Stimulated activated CD4-positive, alpha-beta T cell treated with anti-CD3 and anti-CD28 coated beads, Interleukin-4, amount 100 ng/mL, for 24 hours (primary cell): ENCODE measurements around the gene ID4.

Source experiments
- DNase-seq: peaks from one replicate; pipeline ENCODE4 v3.0.0-alpha.2; 2020

The ID4 gene

GRCh38 chr6:19864285-19864684 lies 27.1 kb downstream of the ID4 start:
- DNase-seq = no peak

DNA sequence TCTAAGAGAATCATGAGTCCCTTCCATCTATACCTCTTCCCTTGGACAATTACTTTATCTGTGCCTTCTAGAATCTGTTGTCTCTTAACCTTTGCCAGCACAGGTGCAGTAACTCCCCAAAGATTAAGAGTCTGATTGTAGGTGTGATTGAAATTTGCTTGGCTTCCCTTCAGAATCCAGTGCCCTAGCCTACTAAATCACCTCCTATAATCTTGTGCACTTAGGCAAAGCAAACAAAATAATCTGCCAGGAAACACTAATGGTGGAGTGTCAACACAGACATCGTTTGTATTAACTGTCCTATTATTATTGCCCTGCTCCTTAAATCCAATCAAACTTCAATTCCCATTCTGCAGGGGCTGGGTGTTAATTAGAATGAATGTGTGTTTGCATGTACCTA lies 28.0 kb downstream of the ID4 start:
- no peak for DNase-seq

- no peak for DNase-seq
Measured at GRCh38 chr6:19866173-19866984, 29.2 kb downstream of the ID4 start.

GRCh38 chr6:19866985-19867627 lies 29.9 kb downstream of the ID4 start:
- no peak for DNase-seq

- DNase-seq = no peak
Measured at GRCh38 chr6:19869464-19869863, 32.3 kb downstream of the ID4 start.

DNA sequence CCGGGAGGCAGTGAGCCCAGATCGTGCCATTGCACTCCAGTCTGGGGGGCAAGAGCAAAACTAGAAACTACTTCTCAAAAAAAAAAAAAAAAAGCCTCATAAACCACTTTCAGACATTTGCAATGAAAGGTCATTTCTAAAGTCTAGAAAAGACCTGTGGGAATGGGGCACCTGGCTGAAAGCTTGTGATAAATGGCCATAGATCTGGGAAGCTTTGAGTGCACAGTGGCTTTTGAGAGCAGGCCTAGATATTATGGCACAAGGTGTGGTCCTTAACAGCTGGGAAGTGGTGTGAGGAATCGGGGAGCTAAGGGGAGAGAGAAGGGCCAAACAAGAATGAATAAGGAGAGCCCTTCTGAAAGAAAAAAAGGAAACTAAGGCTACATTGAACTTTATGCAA lies 33.2 kb downstream of the ID4 start:
- no peak for DNase-seq

GRCh38 chr6:19873031-19873430 lies 35.9 kb downstream of the ID4 start:
- DNase-seq = no peak

GRCh38 chr6:19876672-19877071 lies 39.5 kb downstream of the ID4 start:
- no peak for DNase-seq

DNA sequence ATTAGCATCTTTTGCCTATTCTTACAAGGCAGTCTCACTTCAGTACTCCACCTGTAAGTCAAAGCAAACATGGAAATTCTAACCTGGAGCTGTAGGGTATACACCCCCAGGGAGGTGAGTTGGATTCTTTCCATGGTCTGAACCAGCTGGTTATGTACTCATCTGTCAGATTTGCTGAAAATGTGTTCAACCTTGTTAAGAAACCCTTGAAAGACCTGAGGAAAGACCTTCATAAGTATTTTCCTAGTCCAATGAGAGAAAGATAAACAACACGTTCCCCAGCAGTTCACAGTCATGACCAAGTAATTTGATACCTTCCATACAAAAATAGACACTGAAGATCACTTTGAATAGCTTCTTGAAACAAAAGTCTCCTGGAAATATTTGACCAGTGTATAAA lies 42.5 kb downstream of the ID4 start:
- DNase-seq = no peak

GRCh38 chr6:19880066-19880465 lies 42.9 kb downstream of the ID4 start:
- DNase-seq = no peak

DNA sequence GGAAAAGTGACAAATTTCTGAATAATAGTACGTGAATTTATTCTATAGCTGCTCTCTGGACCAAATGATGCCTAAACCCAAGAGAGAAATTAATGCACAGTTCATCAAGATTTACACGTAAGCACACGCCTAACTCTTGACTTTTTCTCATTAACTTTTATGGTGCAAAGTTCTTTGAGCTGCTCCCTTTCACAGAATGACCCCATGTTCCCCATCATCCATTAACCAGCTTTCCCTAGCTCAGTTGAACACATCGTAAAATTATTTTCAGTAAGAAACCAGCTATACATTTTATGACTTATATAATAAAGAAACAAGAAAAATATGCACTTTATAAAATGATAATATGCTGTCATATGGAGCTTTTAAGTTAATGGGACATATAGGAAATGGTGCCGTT lies 54.3 kb downstream of the ID4 start:
- DNase-seq = no peak
